Measurements from ENCODE around the gene SHISA5.

SHISA5 gene

GRCh38 chr3:48436477-48436787 is 67.5 kb downstream of the SHISA5 start:
- intact Hi-C loops (cut with DNase I) = loop anchor here (1.0 to 5.0 kb wide), 4 partner anchors 35 to 244 kb away; no protein-coding TSS in a partner anchor
- peak in 1 of 10 donors; percentile 31 for DNase-seq

DNA sequence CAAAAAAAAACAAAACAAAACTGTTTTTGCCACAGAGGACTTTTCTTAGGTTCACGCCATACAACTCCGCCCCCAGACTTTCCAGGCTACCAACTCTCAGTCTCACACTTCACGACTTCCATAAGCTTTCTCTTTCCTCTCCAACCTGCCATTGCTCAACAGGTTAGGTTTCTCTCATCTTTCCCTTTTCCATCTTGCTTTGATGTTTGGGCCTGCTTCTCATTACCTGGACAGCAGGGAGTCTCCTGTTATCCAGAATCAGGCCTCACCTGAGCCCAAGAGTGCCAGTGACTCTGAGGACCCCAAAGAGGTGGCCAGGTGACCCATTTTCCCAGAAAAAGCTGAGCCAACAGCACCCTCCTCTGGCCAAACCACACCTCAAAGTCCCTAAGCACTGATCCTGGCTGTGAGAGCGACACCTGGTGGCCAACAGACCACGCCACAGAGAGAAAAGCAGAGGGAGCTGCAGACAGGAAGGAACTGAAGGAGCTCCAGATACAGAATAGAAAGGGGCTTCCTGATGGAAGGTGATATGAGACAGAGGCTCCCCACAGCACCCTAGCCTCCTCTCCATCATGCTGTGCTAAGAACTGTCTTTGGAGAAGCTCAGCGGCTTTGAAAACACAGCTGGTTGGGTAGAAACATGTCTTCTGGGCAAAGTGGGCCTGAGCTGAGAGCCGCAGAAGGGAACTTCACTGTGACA is 68.0 kb downstream of the SHISA5 start:
- peak; percentile 77 to 99 (median 92) for DNase-seq
- intact Hi-C loops (cut with DNase I) = loop anchor here (1.0 to 5.0 kb wide), 4 partner anchors 35 to 244 kb away; no protein-coding TSS in a partner anchor

- no peak for DNase-seq
- intact Hi-C loops (cut with DNase I) = loop anchor here (5.0 kb wide), 1 partner anchor 243 kb away; no protein-coding TSS in a partner anchor
Measured at GRCh38 chr3:48435223-48435595, 68.8 kb downstream of the SHISA5 start.

DNA sequence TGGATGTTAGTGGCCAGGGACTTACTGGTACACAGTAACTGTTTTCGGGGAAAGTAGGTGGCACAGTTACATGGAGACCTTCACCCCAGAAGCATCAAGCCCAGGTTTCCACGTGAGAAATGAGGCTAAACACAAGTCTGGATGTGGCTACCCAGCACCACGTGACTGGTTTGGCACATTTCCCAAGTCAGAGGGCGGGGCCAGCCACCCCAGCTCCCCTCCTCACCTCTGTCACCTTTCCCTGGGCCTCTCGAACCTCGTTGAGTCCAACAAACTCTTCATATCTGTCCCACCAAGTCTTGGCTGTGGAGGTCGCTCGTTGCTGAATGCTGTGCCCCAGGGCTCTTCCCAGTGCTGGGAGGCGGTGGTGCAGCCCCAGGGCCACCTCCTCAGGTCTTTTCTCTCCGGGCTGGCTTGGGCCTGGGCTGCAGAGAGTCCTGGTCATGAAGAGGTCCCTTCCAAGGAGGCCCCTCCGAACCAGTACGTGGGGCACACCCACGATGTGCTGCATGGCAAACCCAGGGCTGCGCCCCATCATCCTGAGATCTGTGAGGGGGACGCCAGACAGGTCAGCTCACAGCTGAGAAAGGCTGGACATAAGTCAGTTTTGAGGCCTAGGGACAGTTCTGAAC is 69.3 kb downstream of the SHISA5 start:
- intact Hi-C loops (cut with DNase I) = loop anchor here (5.0 kb wide), 1 partner anchor 242 kb away; no protein-coding TSS in a partner anchor
- peak in 2 of 10 donors; percentile 66 to 73 for DNase-seq

DNA sequence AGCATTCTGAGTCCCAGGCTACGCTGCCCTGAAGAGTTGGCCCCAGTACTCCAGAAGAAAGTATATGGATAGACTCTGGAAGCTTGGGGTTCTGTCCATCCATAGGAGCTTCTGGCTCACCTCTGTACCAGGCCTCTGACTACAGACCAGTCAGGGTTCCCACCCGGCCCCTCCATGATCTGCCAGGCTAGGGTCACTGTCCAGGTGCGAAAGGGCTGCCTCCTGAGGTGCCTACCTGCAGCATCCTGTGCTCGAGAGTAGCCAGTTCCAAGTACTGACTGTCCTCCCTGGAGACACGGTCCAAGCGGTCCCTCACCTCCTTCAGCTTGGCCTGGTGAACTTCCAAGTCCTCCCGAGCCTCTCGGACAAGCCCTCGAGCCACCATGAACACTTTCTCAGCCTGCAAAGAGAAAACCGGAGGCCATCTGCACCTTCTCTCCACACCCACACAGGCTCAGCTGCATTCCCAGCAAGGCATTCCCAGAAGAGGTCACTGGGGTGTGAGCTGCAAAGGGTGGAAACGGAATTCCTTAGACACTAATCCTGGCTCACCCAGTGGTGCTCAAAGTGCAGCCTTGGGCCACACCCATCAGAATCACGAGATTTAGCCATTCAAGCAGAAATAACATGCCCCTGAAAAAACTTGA is 70.4 kb downstream of the SHISA5 start:
- intact Hi-C loops (cut with DNase I) = no loop called here
- peak in 2 of 10 donors; percentile 49 to 71 for DNase-seq

- peak in 1 of 10 donors; percentile 77 for DNase-seq
- intact Hi-C loops (cut with DNase I) = no loop called here
Measured at GRCh38 chr3:48432411-48433371, 71.3 kb downstream of the SHISA5 start.

- intact Hi-C loops (cut with DNase I) = no loop called here
- peak in 1 of 10 donors; percentile 61 for DNase-seq
Measured at GRCh38 chr3:48431224-48432029, 72.5 kb downstream of the SHISA5 start.

GRCh38 chr3:48430708-48431101 is 73.3 kb downstream of the SHISA5 start:
- intact Hi-C loops (cut with DNase I) = no loop called here
- DNase-seq = peak in 1 of 10 donors; percentile 69

GRCh38 chr3:48429960-48430707 is 73.8 kb downstream of the SHISA5 start, which contains the start of gene PLXNB1:
TSS of gene PLXNB1 (minus strand) at chr3:48430086. CDS start at chr3:48424611, 5,475 bp downstream.
- intact Hi-C loops (cut with DNase I) = no loop called here
- peak in 2 of 10 donors; percentile 74 to 80 for DNase-seq

DNA sequence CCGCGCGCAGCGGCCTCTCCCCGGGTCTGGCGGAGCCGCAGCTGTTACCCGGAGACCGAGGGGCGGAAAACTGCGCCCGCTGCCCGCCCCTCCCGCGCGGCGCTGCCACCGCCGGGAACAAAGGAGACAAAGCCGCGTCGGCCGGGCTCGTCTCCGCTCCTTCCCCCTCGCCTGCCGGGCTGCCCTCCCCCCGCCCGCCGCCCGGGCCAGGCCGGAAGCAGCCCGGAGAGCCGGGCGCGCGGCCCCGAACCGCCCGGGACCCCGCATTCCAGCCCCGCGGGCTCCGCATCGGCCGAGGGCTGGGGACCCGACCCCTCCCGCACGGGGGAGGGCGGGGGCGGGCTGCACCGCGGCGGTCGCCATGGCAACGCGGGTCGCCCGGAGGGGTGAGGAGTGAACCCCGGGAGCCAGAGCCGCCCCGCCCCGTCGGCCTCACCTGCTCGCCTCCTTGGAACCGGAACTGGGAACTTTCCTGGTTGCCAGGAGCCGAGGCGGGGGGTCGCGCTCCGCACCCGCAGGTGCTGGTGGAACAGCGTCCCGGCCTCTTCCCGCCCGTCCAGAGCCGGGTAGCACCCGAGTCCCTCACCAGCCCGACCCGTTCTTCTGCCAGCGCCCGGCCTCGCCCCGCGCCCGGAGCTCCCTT is 74.5 kb downstream of the SHISA5 start:
- peak; percentile 65 to 97 (median 72) for DNase-seq
- intact Hi-C loops (cut with DNase I) = no loop called here

DNA sequence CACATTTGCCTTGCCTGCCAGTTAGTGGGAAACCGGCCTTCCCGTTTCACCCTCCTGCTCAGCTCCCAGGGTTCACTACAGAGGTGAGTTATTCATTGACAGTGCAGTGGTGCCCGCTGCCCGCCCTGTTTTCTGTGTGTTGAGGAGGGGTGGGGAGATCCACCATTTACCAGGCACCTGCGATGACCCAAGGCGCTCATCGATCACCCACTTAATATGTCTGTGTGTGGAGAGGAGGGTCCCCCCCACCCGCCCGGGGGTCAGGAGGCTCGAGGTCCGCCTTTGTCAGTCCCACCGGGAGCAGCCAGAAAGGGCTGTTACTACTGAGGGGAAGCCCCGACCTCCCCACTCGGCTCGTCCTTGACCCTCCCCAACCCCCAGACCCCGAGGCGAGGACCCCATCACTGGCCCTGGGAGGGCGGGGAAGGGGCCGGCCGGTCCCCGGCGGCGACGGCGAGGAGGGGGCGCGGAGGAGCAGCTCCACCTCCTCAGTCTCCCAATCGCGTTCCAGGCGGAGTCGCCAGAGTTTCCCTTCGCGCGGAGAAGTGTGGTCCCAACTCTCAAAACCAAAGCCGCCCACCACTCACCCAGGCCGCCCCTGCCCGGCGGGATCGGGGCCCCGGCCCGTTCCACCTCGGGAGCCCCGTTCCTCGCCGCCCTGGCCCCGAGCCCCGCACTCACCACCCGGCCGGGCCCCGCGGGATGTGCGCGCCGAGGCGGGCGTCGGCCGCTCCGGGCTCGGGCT is 75.2 kb downstream of the SHISA5 start:
- DNase-seq = peak in 9 of 10 donors; percentile 27 to 92 (median 53)
- intact Hi-C loops (cut with DNase I) = no loop called here

DNA sequence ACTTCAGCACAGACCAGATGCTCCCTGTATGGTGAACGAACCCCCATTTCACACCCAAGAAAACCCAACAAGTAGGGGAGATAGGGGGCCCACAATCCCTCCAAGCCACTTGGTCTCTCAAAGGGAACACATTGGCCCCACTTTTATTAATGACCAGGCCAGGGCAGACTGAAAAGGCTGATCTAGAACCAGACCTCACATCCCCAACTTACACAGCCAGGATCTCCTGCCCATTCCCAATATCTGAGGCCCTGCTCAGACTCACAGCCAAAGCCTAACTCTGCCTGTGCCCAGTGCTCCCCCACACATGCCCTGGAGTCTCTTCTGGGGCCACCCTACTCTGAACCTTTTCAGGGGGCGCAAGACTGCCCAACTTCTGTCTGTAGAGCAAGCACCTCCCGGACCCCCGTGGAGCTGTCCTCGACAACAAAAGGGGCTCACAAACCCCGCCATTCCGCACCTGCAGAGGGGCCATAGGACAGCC is 75.8 kb downstream of the SHISA5 start:
- intact Hi-C loops (cut with DNase I) = no loop called here
- DNase-seq = peak in 2 of 10 donors; percentile 79 to 80

DNA sequence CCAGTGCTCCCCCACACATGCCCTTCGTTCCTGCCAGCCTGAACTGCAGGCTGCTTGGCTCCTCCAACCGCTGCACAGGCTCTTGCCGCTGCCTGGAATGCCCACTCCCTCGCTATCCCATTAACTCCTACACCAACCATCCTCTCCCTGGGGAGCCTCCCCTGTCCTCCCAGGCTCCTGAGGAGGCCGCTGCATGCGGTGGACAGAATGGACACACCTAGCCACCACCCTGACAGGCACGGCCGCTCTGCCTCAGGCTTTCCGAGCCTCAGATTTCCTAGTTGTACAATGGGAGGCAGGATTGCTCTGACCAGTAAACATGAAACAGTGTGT is 76.4 kb downstream of the SHISA5 start:
- DNase-seq = peak in 5 of 10 donors; percentile 18 to 88 (median 75)
- intact Hi-C loops (cut with DNase I) = no loop called here

DNA sequence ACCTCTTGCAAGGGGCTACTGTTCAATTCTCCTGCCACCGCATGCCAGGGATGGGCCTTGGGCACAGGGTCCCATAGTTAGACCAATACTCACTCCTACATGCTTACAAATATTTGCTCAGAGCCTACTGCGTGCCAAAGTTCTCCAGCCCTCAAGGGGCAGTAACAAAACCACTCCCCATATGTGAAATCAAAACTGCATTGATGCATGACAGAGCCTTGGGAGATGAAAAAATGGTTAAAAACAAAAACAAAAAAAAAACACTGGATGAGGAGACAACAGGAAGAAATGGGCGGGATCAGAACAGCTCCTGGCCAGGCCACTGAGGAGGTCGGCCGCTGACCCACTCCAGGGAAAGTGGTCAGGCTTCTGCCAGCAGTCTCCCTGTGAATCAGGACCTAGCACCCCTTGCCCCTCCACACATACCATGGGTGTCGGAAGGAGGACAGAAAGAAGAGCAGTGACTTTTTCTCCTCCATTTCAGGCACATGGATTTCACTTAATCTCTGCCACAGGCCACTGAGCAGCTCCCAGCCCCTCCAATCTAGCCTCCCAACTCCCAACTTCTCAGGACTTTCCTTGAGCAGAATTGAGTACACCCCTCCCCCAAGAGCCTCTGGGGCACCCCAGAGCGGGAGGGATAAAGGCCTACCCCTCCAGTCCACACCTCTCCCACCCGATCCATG is 76.9 kb downstream of the SHISA5 start:
- DNase-seq = peak in 4 of 10 donors; percentile 50 to 79 (median 76)
- intact Hi-C loops (cut with DNase I) = no loop called here

DNA sequence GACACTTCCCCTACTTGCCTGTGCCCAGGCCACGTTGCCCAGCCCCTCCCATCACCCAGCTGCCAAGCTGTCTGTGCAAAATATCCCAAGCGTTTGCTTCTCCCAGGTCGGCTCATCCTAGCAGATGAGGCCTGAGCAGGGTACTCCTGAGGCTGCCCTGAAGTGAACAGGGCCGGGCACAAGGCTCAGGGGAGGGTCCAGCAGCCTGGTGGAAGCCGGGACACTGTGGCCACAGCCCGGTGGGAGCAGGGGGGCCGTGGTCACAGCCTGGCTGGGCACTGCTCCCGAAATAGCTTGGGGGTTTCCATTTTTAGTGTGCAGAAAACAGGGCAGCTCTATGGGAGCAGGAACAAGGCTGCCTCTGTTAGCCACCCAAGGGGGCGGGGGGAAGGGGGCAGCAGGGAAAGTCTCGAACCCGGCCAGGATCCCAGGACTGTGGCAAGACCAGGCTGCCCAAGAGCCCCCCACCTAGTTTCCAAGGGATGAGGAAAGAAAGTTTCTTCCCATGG is 77.5 kb downstream of the SHISA5 start:
- intact Hi-C loops (cut with DNase I) = no loop called here
- DNase-seq = peak; percentile 81 to 98 (median 88)

DNA sequence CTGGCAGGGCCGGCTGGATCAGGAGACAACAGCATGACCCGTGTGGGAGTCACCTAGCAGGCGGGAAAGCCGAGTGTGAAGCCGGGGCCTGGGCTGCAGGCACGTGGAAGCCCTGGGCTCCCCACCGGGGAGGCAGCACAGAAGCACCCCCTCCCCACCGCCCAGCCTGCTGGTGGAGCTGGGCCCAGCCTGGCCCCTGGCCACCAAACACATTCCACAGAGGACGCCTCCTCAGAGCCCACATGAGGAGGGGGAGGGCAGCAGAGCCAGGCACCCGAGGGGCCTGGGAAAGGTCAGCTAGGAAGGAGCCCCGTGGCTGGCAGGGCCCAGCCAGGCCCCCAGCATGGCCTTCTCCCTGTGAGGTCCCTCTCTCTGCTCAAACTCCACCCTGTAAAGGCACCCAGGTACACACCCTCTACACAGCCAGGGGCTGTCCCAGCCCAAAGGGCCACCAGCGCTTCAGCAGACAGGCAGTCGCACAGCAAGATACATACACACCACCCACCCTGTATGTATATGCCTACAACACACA is 78.6 kb downstream of the SHISA5 start:
- DNase-seq = peak in 9 of 10 donors; percentile 44 to 93 (median 62)

More for the DNA sequence above, 78.6 kb downstream of the SHISA5 start:
- intact Hi-C loops (cut with DNase I) = no loop called here

Data from posterior cingulate gyrus (tissue), 11 donors.